K562 (cell line): Measurements from ENCODE around the gene ATF1. TPM values are rescaled to one million over a fixed set of nuclear protein-coding genes. Genes with fewer than 3 reads are reported as not detected.
"Not testable (repeated sequence)": the region's sequence is repeated elsewhere in the genome, so short reads cannot be mapped to it uniquely, and the experiment has no call there.

ENCODE experiments used
- ATAC-seq: fragments of 200-7000 bp; cut with Tn5 transposase; 3 replicates; pipeline ENCODE4 v1.9.1; 2020; ENCODE audit warnings: moderate library complexity
- BruUV-seq: library from RNA; stranded (reverse); fragments of 400-500 nt; replicated peaks from 2 replicates; lab custom pipeline; 2021; lab: Mats Ljungman, UMichigan
- CTCF ChIA-PET: fragments of 300-600 bp; formaldehyde crosslinking; extraction: SDS; loops from one replicate; lab custom pipeline; 2021; ENCODE audit warnings: low intra/inter-chr PET ratio; lab: Yijun Ruan, JAX
- POLR2A ChIA-PET: fragments of 300-600, 350-650 bp; sonication (Branson Sonifier 250); formaldehyde crosslinking; extraction: SDS; loops from one replicate; lab custom pipeline; 2021; ENCODE audit warnings: antibody characterized with exemption, inconsistent platforms; lab: Yijun Ruan, JAX
- DNase-seq, 4 experiments: peaks; one replicate each; pipeline versions ENCODE4 v3.0.0 to v3.0.0-alpha.2; 2011 to 2018; ENCODE audit warnings: low spot score in 3 of 4, mixed read lengths in 3 of 4; ENCODE audit errors: extremely low read depth in 1 of 4
- FAIRE-seq: peaks from 2 replicates; lab custom pipeline; 2011; peaks lifted over from hg19 to GRCh38; lab: Jason Lieb, UNC
- H2AFZ ChIP-seq: 2 replicates; pipeline ENCODE4 v1.6.0; 2011; ENCODE audit warnings: low read depth, low read length, control low read depth, inconsistent platforms
- H3K27ac ChIP-seq: fragments of 200-600 bp; 3 replicates; pipeline ENCODE4 v1.8.0; 2011; ENCODE audit warnings: low read depth, mild to moderate bottlenecking, control low read depth, inconsistent platforms, low read length, moderate library complexity, mixed read lengths; ENCODE audit errors: extremely low read depth
- H3K27me3 ChIP-seq, 2 experiments: fragments of 300-600 bp in 1 of 2; 2 replicates in 1 of 2; 3 replicates in 1 of 2; pipeline versions ENCODE4 v1.6.0 to v1.8.0; 2011; ENCODE audit warnings: inconsistent platforms in 2 of 2, low read length in 2 of 2, mild to moderate bottlenecking in 1 of 2, mixed read lengths in 1 of 2, moderate library complexity in 1 of 2; ENCODE audit not compliant: control insufficient read depth in 2 of 2, insufficient read depth in 2 of 2
- H3K36me3 ChIP-seq: fragments of 300-600 bp; 3 replicates; pipeline ENCODE4 v1.8.0; 2011; ENCODE audit warnings: mild to moderate bottlenecking, low read length, inconsistent platforms; ENCODE audit not compliant: control insufficient read depth, insufficient read depth
- H3K4me1 ChIP-seq, 2 experiments: fragments of 200-600 bp in 1 of 2; replicated peaks in 1 of 2; 2 replicates in 1 of 2; 3 replicates in 1 of 2; pipeline versions ENCODE4 v1.5.1 to v1.8.0; 2011; ENCODE audit warnings: inconsistent platforms in 2 of 2, low read length in 2 of 2, mild to moderate bottlenecking in 1 of 2, mixed read lengths in 1 of 2, moderate library complexity in 1 of 2; ENCODE audit not compliant: control insufficient read depth in 2 of 2, insufficient read depth in 2 of 2
- H3K4me2 ChIP-seq: 2 replicates; pipeline ENCODE4 v1.6.1; 2011; ENCODE audit warnings: low read length, control low read depth, inconsistent platforms, mixed read lengths; ENCODE audit not compliant: insufficient read depth
- H3K4me3 ChIP-seq: fragments of 200-600 bp; sonication (generic), shearing (Covaris generic); 2 replicates; pipeline ENCODE4 v1.5.1; 2016; ENCODE audit warnings: control low read depth, inconsistent platforms
- H3K79me2 ChIP-seq: fragments of 200-600 bp; 3 replicates; pipeline ENCODE4 v1.8.0; 2011; ENCODE audit warnings: low read length, inconsistent platforms; ENCODE audit not compliant: control insufficient read depth, insufficient read depth
- H3K9ac ChIP-seq, 2 experiments: 2 replicates each; pipeline versions ENCODE4 v1.6.0 to v1.6.1; 2011; ENCODE audit warnings: low read depth in 2 of 2, low read length in 2 of 2, control low read depth in 1 of 2, inconsistent platforms in 1 of 2, mild to moderate bottlenecking in 1 of 2, mixed read lengths in 1 of 2; ENCODE audit not compliant: insufficient read depth in 1 of 2
- H3K9me1 ChIP-seq: one replicate; pipeline ENCODE4 v1.6.0; 2011; ENCODE audit warnings: inconsistent platforms, mild to moderate bottlenecking, low read length, moderate library complexity; ENCODE audit not compliant: control insufficient read depth, insufficient read depth
- H3K9me3 ChIP-seq: replicated peaks from 2 replicates; pipeline ENCODE4 v1.5.1; 2011; ENCODE audit warnings: low read depth, low read length, inconsistent platforms; ENCODE audit not compliant: control insufficient read depth, insufficient read depth
- H4K20me1 ChIP-seq: replicated peaks from 2 replicates; pipeline ENCODE4 v1.6.1; 2011; ENCODE audit warnings: low read length, inconsistent platforms, mixed read lengths; ENCODE audit not compliant: control insufficient read depth, insufficient read depth
- C11orf30 ChIP-seq: fragments of 450-650 bp; IDR thresholded peaks from 2 replicates; pipeline ENCODE4 v1.6.1; 2016; ENCODE audit warnings: low read depth, mild to moderate bottlenecking
- DPF2 ChIP-seq: fragments of 450-650 bp; IDR thresholded peaks from 2 replicates; pipeline ENCODE4 v1.6.1; 2016
- MAFF ChIP-seq: IDR thresholded peaks from 2 replicates; pipeline ENCODE4 v1.6.1; 2012; ENCODE audit warnings: low read length, improper control_type of control experiment
- MAFG ChIP-seq: fragments of 450-650 bp; conservative IDR thresholded peaks from 2 replicates; pipeline ENCODE4 v1.6.1; 2016; ENCODE audit warnings: missing genetic modification characterization, missing compliant biosample characterization
- NFE2 ChIP-seq: IDR thresholded peaks from 2 replicates; pipeline ENCODE4 v1.6.1; 2014; ENCODE audit warnings: antibody characterized with exemption, low read depth
- ZNF316 ChIP-seq: fragments of 450-650 bp; IDR thresholded peaks from 2 replicates; pipeline ENCODE4 v1.6.1; 2016
- ZNF384 ChIP-seq: IDR thresholded peaks from 2 replicates; pipeline ENCODE4 v1.6.1; 2012; ENCODE audit warnings: low read depth, low read length, improper control_type of control experiment
- WGBS: fragments of 100-300 bp; shearing (Covaris generic); methylation state at CpG from one replicate; pipeline ENCODE4 v1.1.6; 2016; ENCODE audit warnings: low coverage, mixed read lengths; ENCODE audit not compliant: insufficient coverage; ENCODE audit errors: missing lambda C conversion rate; 5-methylcytosine and 5-hydroxymethylcytosine counted together
- in situ Hi-C: fragments of 300-500 bp; cut with MboI; formaldehyde crosslinking; loops from 4 replicates; pipeline ENCODE4 v1.15.0; 2018; ENCODE audit warnings: inconsistent platforms, mixed read lengths
- intact Hi-C: fragments of 100-400 bp; cut with micrococcal nuclease; formaldehyde crosslinking; loops from 2 replicates; pipeline ENCODE4 v1.14.2; 2022
- polyA plus RNA-seq, 8 experiments: library from polyadenylated mRNA; depleted of rRNA in 4 of 8; stranded (reverse) in 5 of 8; unstranded in 3 of 8; fragments of >200 nt; fragmentation: Nextera tagmentation in 2 of 8; fragmentation: Illumina TruSeq in 1 of 8; extraction: Ambion mirVana in 2 of 8; extraction: Trizol in 1 of 8; gene quantifications; 2 replicates each; pipeline versions ENCODE4 v1.2.1 to v1.2.3, GENCODE V29; 2011 to 2014; ENCODE audit warnings: inconsistent platforms in 1 of 8, missing spikeins in 1 of 8
- total RNA-seq, 7 experiments: library from RNA; depleted of rRNA in 6 of 7; stranded (reverse); fragments of >200 nt in 6 of 7; fragmentation: Illumina TruSeq in 2 of 7; extraction: Trizol in 2 of 7; gene quantifications; 2 replicates each; pipeline versions ENCODE4 v1.2.1 to v1.2.3, GENCODE V29; 2011 to 2021; ENCODE audit warnings: low replicate concordance in 1 of 7
- TF ChIP-seq, protein P1 (sequence below): sonication (generic); formaldehyde crosslinking; IDR thresholded peaks from 2 replicates; pipeline ENCODE4 v1.8.1; 2023; ENCODE audit warnings: mild to moderate bottlenecking, missing genetic modification reagents
- TF ChIP-seq, protein P2 (sequence below): fragments of 450-650 bp; IDR thresholded peaks from 2 replicates; pipeline ENCODE4 v1.6.1; 2017; ENCODE audit warnings: antibody characterized with exemption, mild to moderate bottlenecking

Gene ATF1
- total and polyA plus RNA-seq, 9 of the 15 experiments (the other 6 are each of a cell fraction or from before 2014, with no cell fraction given), result 19.8 to 83.5 (median 51.4) TPM

DNA sequence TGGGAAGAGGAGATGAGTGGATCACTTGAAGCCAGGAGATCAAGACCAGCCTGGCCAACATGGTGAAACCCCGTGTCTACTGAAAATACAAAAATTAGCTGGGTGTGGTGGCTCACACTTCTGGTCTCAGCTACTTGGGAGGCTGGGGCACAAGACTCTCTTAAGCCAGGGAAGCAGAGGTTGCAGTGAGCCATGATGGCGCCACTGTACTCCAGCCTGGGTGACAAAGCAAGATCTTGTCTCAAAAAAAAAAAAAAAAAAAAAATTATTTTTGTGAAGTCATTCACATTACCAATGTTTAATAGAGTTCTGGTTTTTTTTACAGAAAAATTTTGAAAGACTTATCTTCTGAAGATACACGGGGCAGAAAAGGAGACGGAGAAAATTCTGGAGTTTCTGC is 45.2 kb downstream of the ATF1 start:
- H3K9me3 ChIP-seq, H3K27me3 ChIP-seq, intact Hi-C loops, CTCF ChIA-PET, H3K4me2 ChIP-seq, H3K9me1 ChIP-seq, H3K79me2 ChIP-seq, H3K4me1 ChIP-seq, H3K4me3 ChIP-seq, H4K20me1 ChIP-seq, H3K9ac ChIP-seq, BruUV-seq, FAIRE-seq, H2AFZ ChIP-seq, in situ Hi-C loops, POLR2A ChIA-PET: not testable (repeated sequence)
- Histone ChIP-seq H3K36me3 (peaks cover 58% of the 10 kb centered on the region), H3K27ac (peak overlapping the region; percentile 60)
- TF ChIP-seq DPF2 (peak; percentile 29; the same call in 1 of the 2 replicates), NFE2 (peak; percentile 82), C11orf30 (peak; percentile 51; the same call in 1 of the 2 replicates), MAFF (peak; percentile 38; the same call in 1 of the 2 replicates), MAFG (tag) (peak; percentile 70), ZNF316 (peak; percentile 58; the same call in 1 of the 2 replicates), ZNF384 (peak; percentile 80)
- TF ChIP-seq, protein P1, sequence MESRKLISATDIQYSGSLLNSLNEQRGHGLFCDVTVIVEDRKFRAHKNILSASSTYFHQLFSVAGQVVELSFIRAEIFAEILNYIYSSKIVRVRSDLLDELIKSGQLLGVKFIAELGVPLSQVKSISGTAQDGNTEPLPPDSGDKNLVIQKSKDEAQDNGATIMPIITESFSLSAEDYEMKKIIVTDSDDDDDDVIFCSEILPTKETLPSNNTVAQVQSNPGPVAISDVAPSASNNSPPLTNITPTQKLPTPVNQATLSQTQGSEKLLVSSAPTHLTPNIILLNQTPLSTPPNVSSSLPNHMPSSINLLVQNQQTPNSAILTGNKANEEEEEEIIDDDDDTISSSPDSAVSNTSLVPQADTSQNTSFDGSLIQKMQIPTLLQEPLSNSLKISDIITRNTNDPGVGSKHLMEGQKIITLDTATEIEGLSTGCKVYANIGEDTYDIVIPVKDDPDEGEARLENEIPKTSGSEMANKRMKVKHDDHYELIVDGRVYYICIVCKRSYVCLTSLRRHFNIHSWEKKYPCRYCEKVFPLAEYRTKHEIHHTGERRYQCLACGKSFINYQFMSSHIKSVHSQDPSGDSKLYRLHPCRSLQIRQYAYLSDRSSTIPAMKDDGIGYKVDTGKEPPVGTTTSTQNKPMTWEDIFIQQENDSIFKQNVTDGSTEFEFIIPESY, result peak; percentile 54; the same call in 1 of the 2 replicates
- TF ChIP-seq, protein P2, sequence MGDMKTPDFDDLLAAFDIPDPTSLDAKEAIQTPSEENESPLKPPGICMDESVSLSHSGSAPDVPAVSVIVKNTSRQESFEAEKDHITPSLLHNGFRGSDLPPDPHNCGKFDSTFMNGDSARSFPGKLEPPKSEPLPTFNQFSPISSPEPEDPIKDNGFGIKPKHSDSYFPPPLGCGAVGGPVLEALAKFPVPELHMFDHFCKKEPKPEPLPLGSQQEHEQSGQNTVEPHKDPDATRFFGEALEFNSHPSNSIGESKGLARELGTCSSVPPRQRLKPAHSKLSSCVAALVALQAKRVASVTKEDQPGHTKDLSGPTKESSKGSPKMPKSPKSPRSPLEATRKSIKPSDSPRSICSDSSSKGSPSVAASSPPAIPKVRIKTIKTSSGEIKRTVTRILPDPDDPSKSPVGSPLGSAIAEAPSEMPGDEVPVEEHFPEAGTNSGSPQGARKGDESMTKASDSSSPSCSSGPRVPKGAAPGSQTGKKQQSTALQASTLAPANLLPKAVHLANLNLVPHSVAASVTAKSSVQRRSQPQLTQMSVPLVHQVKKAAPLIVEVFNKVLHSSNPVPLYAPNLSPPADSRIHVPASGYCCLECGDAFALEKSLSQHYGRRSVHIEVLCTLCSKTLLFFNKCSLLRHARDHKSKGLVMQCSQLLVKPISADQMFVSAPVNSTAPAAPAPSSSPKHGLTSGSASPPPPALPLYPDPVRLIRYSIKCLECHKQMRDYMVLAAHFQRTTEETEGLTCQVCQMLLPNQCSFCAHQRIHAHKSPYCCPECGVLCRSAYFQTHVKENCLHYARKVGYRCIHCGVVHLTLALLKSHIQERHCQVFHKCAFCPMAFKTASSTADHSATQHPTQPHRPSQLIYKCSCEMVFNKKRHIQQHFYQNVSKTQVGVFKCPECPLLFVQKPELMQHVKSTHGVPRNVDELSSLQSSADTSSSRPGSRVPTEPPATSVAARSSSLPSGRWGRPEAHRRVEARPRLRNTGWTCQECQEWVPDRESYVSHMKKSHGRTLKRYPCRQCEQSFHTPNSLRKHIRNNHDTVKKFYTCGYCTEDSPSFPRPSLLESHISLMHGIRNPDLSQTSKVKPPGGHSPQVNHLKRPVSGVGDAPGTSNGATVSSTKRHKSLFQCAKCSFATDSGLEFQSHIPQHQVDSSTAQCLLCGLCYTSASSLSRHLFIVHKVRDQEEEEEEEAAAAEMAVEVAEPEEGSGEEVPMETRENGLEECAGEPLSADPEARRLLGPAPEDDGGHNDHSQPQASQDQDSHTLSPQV, result peak; percentile 52; the same call in 1 of the 2 replicates
- WGBS, result 67% methylated on average over 4 of the region's 4 CpGs
- ATAC-seq (peak; percentile 75), DNase-seq (peak in 1 of 4 experiments; percentile 19)

DNA sequence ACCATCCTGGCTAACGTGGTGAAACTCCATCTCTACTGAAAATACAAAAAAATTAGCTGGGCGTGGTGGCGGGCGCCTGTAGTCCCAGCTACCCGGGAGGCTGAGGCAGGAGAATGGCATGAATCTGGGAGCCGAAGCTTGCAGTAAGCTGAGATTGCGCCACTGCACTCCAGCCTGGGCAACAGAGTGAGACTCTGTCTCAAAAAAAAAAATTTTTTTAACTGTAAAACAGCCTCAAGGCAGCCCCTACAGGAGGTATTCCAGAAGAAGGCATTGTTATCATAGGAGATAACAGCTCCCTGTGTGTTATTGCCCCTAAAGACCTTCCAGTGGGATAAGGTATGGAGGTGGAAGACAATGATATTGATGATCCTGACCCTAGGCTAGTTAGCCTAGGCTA is 51.0 kb downstream of the ATF1 start:
- peaks cover 81% of the 10 kb centered on the region for H3K36me3 ChIP-seq

More for the DNA sequence above, 51.0 kb downstream of the ATF1 start:
- H4K20me1 ChIP-seq, H3K79me2 ChIP-seq, FAIRE-seq, H3K4me1 ChIP-seq, H3K4me2 ChIP-seq, H2AFZ ChIP-seq, BruUV-seq, intact Hi-C loops, H3K9me1 ChIP-seq, DNase-seq, H3K27ac ChIP-seq, CTCF ChIA-PET, H3K27me3 ChIP-seq, H3K9ac ChIP-seq, H3K4me3 ChIP-seq, ATAC-seq, H3K9me3 ChIP-seq: not testable (repeated sequence)
- POLR2A ChIA-PET, result interaction anchor here (1.4 kb wide), 1 partner anchor 28 kb away, joined by 3 read pairs; no protein-coding TSS in a partner anchor
- in situ Hi-C loops, result loop anchor here (5.0 kb wide), 1 partner anchor 48 kb away; no protein-coding TSS in a partner anchor
- 89% methylated on average over 6 of the region's 7 CpGs for WGBS
